ENCODE measurements around the gene NPY4R.
"Not testable (repeated sequence)": the region's sequence is repeated elsewhere in the genome, so short reads cannot be mapped to it uniquely, and the experiment has no call there.

The NPY4R gene

DNA sequence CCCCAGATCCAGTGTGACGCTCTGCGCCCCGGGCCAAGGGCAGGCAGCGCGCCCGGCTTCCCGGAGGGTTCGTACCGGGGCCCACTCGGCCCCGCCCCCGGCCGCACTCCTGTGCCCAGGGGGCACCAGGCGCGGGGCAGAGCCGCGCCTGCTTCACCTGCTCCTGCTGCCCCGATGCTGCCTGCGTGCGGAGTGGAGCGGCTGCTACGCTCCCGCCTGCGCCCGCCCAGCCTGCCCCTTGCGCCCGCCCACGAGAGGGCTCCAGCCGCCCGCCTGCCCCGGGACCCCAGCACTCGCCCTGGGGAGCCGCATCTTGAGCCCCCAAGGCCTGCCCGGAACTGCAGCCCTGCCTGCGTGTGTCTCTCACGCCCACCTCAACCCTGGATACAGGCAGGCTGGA, at the start of gene NPY4R:
Gene NPY4R, minus strand, starts transcription at position 194 of the 400 bp plus-strand sequence. CDS start 3,323 bp downstream, outside the sequence.
- H3K9me3 Mint-ChIP-seq; intact Hi-C loops (cut with micrococcal nuclease): not testable (repeated sequence)

DNA sequence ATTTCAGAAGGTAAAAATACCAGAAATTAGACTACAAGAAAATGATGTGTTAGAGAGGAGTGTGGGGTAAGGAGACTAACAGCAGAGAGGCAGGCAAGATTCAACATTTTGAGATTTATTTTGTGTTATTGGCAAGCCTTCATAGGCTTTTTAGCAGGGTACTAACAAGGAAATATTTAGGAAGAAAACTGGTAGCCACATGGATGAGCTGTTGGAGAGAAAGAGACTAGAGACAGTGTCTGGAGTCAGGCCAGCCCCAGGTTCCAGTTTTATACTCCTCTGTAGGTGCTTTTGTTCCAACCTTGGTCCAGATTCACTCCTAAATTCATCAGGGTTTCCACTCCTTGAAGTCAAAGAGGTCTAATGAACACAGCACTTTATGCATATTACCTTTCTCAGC, 49.6 kb upstream of the NPY4R start:
- H3K9me3 Mint-ChIP-seq, result no peaks in the 10 kb centered on the region
- H3K27ac Mint-ChIP-seq, result no peak overlapping the region
- no peak overlapping the region for H3K4me3 Mint-ChIP-seq
- no peaks in the 10 kb centered on the region for H3K27me3 Mint-ChIP-seq
- H3K4me1 Mint-ChIP-seq (ENCODE audit: low read depth), result no peaks in the 10 kb centered on the region
- no peaks in the 10 kb centered on the region for H3K36me3 Mint-ChIP-seq (ENCODE audit: low read depth)
- intact Hi-C loops (cut with micrococcal nuclease), result no loop called here

More for the DNA sequence above, at the start of gene NPY4R:
- not testable (repeated sequence) for H3K27ac Mint-ChIP-seq; H3K4me3 Mint-ChIP-seq; H3K4me1 Mint-ChIP-seq (ENCODE audit: low read depth); H3K27me3 Mint-ChIP-seq; H3K36me3 Mint-ChIP-seq (ENCODE audit: low read depth)

DNA sequence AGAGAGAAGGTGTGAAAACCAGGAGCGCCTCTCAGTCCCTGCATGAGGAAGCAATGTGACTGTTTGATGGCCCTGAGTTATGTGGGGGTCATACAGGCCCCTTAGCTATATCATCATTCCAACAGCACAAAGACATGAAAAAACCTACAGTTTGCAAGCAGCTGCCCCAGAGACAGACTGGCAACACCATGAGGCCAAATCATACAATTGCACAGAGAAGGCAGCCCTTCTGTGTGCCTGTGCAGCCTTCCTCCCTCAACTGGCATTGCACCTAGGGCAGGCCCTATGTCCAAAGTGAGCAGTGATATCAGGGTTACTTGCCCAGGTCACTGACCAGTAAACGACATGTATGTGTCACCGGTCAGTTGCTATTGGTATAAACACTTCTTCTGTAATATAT, 49.1 kb upstream of the NPY4R start:
- Mint-ChIP-seq H3K4me3 (no peak overlapping the region), H3K36me3 (ENCODE audit: low read depth) (no peaks in the 10 kb centered on the region), H3K27me3 (no peaks in the 10 kb centered on the region), H3K4me1 (ENCODE audit: low read depth) (no peaks in the 10 kb centered on the region), H3K9me3 (no peaks in the 10 kb centered on the region), H3K27ac (no peak overlapping the region)
- intact Hi-C loops (cut with micrococcal nuclease), result no loop called here

DNA sequence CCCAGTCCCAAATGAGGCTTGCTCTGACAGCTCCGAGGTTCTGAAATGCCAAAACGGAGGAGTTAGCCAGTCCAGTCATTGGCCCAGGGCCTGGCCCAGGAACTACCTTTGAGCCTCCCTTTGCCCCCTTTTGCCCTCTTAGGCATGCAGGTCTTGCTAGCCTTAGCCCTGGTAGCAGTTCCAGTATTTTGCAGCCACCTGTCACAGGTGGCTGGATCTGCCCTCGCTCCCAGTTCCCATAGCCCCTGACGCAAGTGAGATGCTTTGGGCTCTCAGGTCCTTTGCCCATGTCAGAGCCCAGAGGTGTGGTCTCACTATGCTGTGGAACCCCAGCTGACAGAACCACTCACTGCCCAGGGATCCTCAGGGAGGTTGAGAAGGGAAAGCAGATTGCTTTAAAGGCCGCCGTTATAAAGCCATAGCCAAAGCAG, 48.7 kb upstream of the NPY4R start:
- H3K9me3 Mint-ChIP-seq, result no peaks in the 10 kb centered on the region
- intact Hi-C loops (cut with micrococcal nuclease), result no loop called here
- no peak overlapping the region for H3K27ac Mint-ChIP-seq
- H3K27me3 Mint-ChIP-seq, result no peaks in the 10 kb centered on the region
- H3K36me3 Mint-ChIP-seq (ENCODE audit: low read depth), result no peaks in the 10 kb centered on the region
- no peak overlapping the region for H3K4me3 Mint-ChIP-seq
- no peaks in the 10 kb centered on the region for H3K4me1 Mint-ChIP-seq (ENCODE audit: low read depth)

- H3K4me1 Mint-ChIP-seq (ENCODE audit: low read depth); intact Hi-C loops (cut with micrococcal nuclease); H3K27ac Mint-ChIP-seq; H3K36me3 Mint-ChIP-seq (ENCODE audit: low read depth); H3K4me3 Mint-ChIP-seq; H3K27me3 Mint-ChIP-seq; H3K9me3 Mint-ChIP-seq: not testable (repeated sequence)
Measured at GRCh38 chr10:46513333-46513732, 47.6 kb upstream of the NPY4R start.

- H3K36me3 Mint-ChIP-seq (ENCODE audit: low read depth); intact Hi-C loops (cut with micrococcal nuclease); H3K4me1 Mint-ChIP-seq (ENCODE audit: low read depth); H3K9me3 Mint-ChIP-seq; H3K27me3 Mint-ChIP-seq; H3K27ac Mint-ChIP-seq; H3K4me3 Mint-ChIP-seq: not testable (repeated sequence)
Measured at GRCh38 chr10:46512725-46513124, 47.0 kb upstream of the NPY4R start.

DNA sequence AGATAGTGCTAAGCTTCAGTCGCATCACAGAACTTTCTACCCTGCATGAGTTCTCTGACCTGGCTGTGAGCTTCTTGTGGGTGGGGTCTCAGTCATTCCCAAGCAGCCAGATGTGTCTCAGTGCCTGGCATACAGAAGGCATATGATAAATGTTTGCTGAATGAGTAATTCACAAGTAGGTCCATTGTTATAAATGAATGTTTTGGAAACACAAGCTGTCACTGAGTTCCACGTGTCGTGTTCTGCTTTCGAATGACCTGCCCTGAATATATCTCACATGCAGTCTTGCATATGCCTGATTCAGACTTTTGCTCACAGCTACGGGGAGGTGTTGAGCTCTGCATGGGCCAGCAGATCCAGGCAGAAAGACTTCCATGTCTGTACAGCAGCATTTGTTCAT, 46.2 kb upstream of the NPY4R start:
- H3K27ac Mint-ChIP-seq; H3K4me1 Mint-ChIP-seq (ENCODE audit: low read depth); H3K4me3 Mint-ChIP-seq; H3K27me3 Mint-ChIP-seq; intact Hi-C loops (cut with micrococcal nuclease); H3K36me3 Mint-ChIP-seq (ENCODE audit: low read depth); H3K9me3 Mint-ChIP-seq: not testable (repeated sequence)

DNA sequence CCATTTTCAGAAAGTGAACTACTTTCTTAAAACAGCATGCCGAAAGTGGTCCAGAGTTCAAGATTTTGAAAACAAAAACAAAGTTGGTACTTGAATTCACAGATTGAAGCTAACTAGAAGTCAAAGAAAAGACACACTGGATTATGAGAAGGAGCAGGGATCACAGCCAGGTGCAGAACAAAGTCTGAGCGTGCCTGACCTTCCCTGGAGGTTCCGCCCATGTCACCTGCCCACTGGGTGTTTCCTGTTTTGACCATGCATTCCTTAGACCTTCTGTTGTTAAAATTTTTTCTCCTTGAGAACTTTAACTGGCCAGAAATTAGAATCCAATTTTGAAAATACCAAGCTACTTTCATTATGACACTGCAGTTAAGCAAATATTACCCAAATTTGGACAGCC, 34.2 kb upstream of the NPY4R start:
- H3K27ac Mint-ChIP-seq; H3K4me1 Mint-ChIP-seq (ENCODE audit: low read depth); H3K9me3 Mint-ChIP-seq; H3K4me3 Mint-ChIP-seq; intact Hi-C loops (cut with micrococcal nuclease); H3K27me3 Mint-ChIP-seq; H3K36me3 Mint-ChIP-seq (ENCODE audit: low read depth): not testable (repeated sequence)

DNA sequence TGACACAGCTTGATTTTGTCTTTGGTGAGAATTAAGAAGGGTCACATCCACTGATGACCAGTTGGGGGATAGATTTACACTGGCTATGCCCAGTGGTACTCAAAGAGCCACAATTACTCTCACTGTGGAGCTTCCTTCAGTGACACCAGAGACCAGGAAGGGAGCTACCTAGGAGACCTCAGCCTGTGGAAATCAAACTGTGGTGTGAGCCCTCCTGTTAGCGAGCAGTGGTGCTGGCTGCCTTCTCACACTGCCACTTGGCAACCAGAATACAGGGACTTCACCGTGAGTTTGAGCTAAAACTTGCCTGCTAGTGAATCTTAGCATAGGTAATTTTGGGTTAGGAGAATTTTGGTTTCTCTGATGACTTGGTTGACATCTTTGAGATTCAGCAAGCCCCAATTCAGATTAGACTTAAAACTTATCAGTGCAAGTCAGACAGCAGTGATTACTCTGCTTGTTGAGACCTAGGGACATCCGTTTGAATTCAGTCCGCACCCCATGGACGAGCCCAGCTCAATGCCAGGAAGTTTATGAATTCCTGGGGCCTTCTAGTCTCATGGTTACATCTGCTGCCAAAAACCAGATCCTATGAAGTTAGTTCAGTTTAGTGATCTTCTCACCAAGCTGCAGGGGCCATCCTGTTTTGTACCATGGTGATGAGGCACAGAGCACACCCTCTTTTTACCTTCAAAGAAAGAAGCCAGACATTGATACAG, 33.4 kb upstream of the NPY4R start:
- H3K36me3 Mint-ChIP-seq (ENCODE audit: low read depth); H3K4me1 Mint-ChIP-seq (ENCODE audit: low read depth); H3K9me3 Mint-ChIP-seq; H3K4me3 Mint-ChIP-seq; intact Hi-C loops (cut with micrococcal nuclease); H3K27me3 Mint-ChIP-seq; H3K27ac Mint-ChIP-seq: not testable (repeated sequence)

- H3K9me3 Mint-ChIP-seq; H3K27ac Mint-ChIP-seq; H3K27me3 Mint-ChIP-seq; intact Hi-C loops (cut with micrococcal nuclease); H3K36me3 Mint-ChIP-seq (ENCODE audit: low read depth); H3K4me1 Mint-ChIP-seq (ENCODE audit: low read depth); H3K4me3 Mint-ChIP-seq: not testable (repeated sequence)
Measured at GRCh38 chr10:46497878-46498277, 32.1 kb upstream of the NPY4R start.

GRCh38 chr10:46497401-46497800, 31.6 kb upstream of the NPY4R start:
- H3K4me1 Mint-ChIP-seq (ENCODE audit: low read depth); H3K36me3 Mint-ChIP-seq (ENCODE audit: low read depth); H3K27me3 Mint-ChIP-seq; H3K4me3 Mint-ChIP-seq; H3K27ac Mint-ChIP-seq; H3K9me3 Mint-ChIP-seq; intact Hi-C loops (cut with micrococcal nuclease): not testable (repeated sequence)

- intact Hi-C loops (cut with micrococcal nuclease); H3K27me3 Mint-ChIP-seq; H3K4me1 Mint-ChIP-seq (ENCODE audit: low read depth); H3K9me3 Mint-ChIP-seq; H3K27ac Mint-ChIP-seq; H3K36me3 Mint-ChIP-seq (ENCODE audit: low read depth); H3K4me3 Mint-ChIP-seq: not testable (repeated sequence)
Measured at GRCh38 chr10:46491364-46492114, 25.8 kb upstream of the NPY4R start.

GRCh38 chr10:46490285-46490684, 24.5 kb upstream of the NPY4R start:
- H3K27me3 Mint-ChIP-seq; intact Hi-C loops (cut with micrococcal nuclease); H3K4me3 Mint-ChIP-seq; H3K27ac Mint-ChIP-seq; H3K9me3 Mint-ChIP-seq; H3K36me3 Mint-ChIP-seq (ENCODE audit: low read depth); H3K4me1 Mint-ChIP-seq (ENCODE audit: low read depth): not testable (repeated sequence)

GRCh38 chr10:46486459-46486858, 20.7 kb upstream of the NPY4R start:
- H3K9me3 Mint-ChIP-seq; H3K4me3 Mint-ChIP-seq; H3K36me3 Mint-ChIP-seq (ENCODE audit: low read depth); H3K4me1 Mint-ChIP-seq (ENCODE audit: low read depth); intact Hi-C loops (cut with micrococcal nuclease); H3K27me3 Mint-ChIP-seq; H3K27ac Mint-ChIP-seq: not testable (repeated sequence)

GRCh38 chr10:46474746-46475320, 9.1 kb upstream of the NPY4R start:
- H3K9me3 Mint-ChIP-seq, result not testable (repeated sequence)

More at GRCh38 chr10:46474746-46475320, 9.1 kb upstream of the NPY4R start:
- intact Hi-C loops (cut with micrococcal nuclease); H3K27me3 Mint-ChIP-seq; H3K4me1 Mint-ChIP-seq (ENCODE audit: low read depth); H3K36me3 Mint-ChIP-seq (ENCODE audit: low read depth); H3K27ac Mint-ChIP-seq; H3K4me3 Mint-ChIP-seq: not testable (repeated sequence)
